Testis (tissue), 2 donors: ENCODE data around the gene TMEM209.

Experiments used
- CTCF ChIP-seq, 3 experiments: fragments of 450-650 bp in 2 of 3; fragments of 200-600 bp in 1 of 3; sonication (generic) in 1 of 3; IDR thresholded peaks; one replicate each; pipeline ENCODE4 v1.5.1; 2016 to 2019; ENCODE audit warnings: antibody characterized with exemption in 3 of 3, mild to moderate bottlenecking in 2 of 3, moderate library complexity in 1 of 3
- POLR2A ChIP-seq: fragments of 450-650 bp; IDR thresholded peaks from one replicate; pipeline ENCODE4 v1.6.1; 2017; ENCODE audit warnings: antibody characterized with exemption, mild to moderate bottlenecking, moderate library complexity

GRCh38 chr7:130148561-130148960 lies 56.6 kb downstream of the TMEM209 start:
- no peak for TF ChIP-seq CTCF (IDR thresholded peaks at IDR 0.05)
- TF ChIP-seq POLR2A, result no peak
